ENCODE results near the gene VCAN. TPM values are rescaled to one million over a fixed set of nuclear protein-coding genes. Genes with fewer than 3 reads are reported as not detected.

Gene VCAN
- total and polyA plus RNA-seq, 2 of the 4 experiments (the other 2 are of a cell fraction) = 45.3 to 158 TPM

GRCh38 chr5:83471405-83472212 lies at the start of gene VCAN (continued):
- TF ChIP-seq NFE2L2 (IDR thresholded peaks at IDR 0.05; ENCODE audit: low read depth, low read length) = no peak
- TF ChIP-seq SMC3 (IDR thresholded peaks at IDR 0.05; ENCODE audit: low read depth, low read length) = no peak
- TF ChIP-seq CEBPB (IDR thresholded peaks at IDR 0.05; ENCODE audit: low read depth, low read length) = no peak
- no peak for TF ChIP-seq RCOR1 (IDR thresholded peaks at IDR 0.05; ENCODE audit: insufficient replicate concordance, low read length)
- TF ChIP-seq MAZ (IDR thresholded peaks at IDR 0.05; ENCODE audit: borderline replicate concordance, low read depth, low read length) = peak; percentile 10; the same call in 1 of the 2 replicates

GRCh38 chr5:83422284-83422683 lies 49.3 kb upstream of the VCAN start:
- no peaks in the 10 kb centered on the region for H4K20me1 ChIP-seq (ENCODE audit: insufficient read depth, low read length)
- no peak overlapping the region for H3K23ac ChIP-seq (ENCODE audit: low read depth, low read length)
- no peak overlapping the region for H3K56ac ChIP-seq (ENCODE audit: extremely low read depth, insufficient read depth, low read length)
- ChIA-PET CTCF (no interaction called here), POLR2A (ENCODE audit: unreplicated experiment) (no interaction called here)
- H2AFZ ChIP-seq (replicated peaks; ENCODE audit: low read length, poor library complexity) = no peak overlapping the region
- H2BK120ac ChIP-seq (ENCODE audit: low read depth, low read length) = no peak overlapping the region
- no peak overlapping the region for H2AK9ac ChIP-seq (replicated peaks; ENCODE audit: low read depth, low read length, poor library complexity)
- no peak overlapping the region for H3K14ac ChIP-seq (replicated peaks; ENCODE audit: low read depth, low read length)
- no peak overlapping the region for H3K27ac ChIP-seq (ENCODE audit: insufficient read depth, low read length)
- H3K9me3 ChIP-seq (ENCODE audit: control insufficient read depth, insufficient read depth, low read length) = no peaks in the 10 kb centered on the region
- no peaks in the 10 kb centered on the region for H3K4me1 ChIP-seq (ENCODE audit: control insufficient read depth, insufficient read depth, low read length)
- no CpG with 5 or more reads among the region's 1 CpG for WGBS, 2 experiments (ENCODE audit: extremely low coverage in 2 of 2, insufficient read length in 1 of 2)
- DNase-seq (no peak), ATAC-seq (ENCODE audit: low read depth) (no peak)
- in situ Hi-C loops (cut with MboI; ENCODE audit: low sequenced_read_pairs) (no loop called here), dilution Hi-C loops (cut with HindIII; ENCODE audit: low sequenced_read_pairs, unreplicated experiment) (no loop called here), intact Hi-C loops (cut with micrococcal nuclease) (no loop called here)
- H2BK15ac ChIP-seq (ENCODE audit: low read depth, low read length) = no peak overlapping the region
- no peak overlapping the region for H2AK5ac ChIP-seq (ENCODE audit: low read depth, low read length)
- no peak overlapping the region for H3K4ac ChIP-seq (ENCODE audit: low read depth, low read length)
- BruUV-seq (replicated peaks) = no TSS peak
- H3K27me3 ChIP-seq (ENCODE audit: control insufficient read depth, insufficient read depth, low read length) = no peaks in the 10 kb centered on the region
- no peak overlapping the region for H3K4me2 ChIP-seq (ENCODE audit: low read depth, low read length)
- H2BK20ac ChIP-seq (ENCODE audit: low read depth, low read length) = no peak overlapping the region
- no peaks in the 10 kb centered on the region for H3K36me3 ChIP-seq (ENCODE audit: control insufficient read depth, insufficient read depth, low read length)
- H3K18ac ChIP-seq (ENCODE audit: low read depth, low read length) = no peak overlapping the region
- H3K79me1 ChIP-seq (ENCODE audit: low read depth in 1 of 2, low read length in 2 of 2) = no peaks in the 10 kb centered on the region
- H4K91ac ChIP-seq (ENCODE audit: insufficient read depth, low read depth, low read length) = no peak overlapping the region
- no peak overlapping the region for H4K5ac ChIP-seq (ENCODE audit: low read depth, low read length)
- H3K9me1 ChIP-seq (ENCODE audit: insufficient read depth, low read length) = no peaks in the 10 kb centered on the region
- H3K9ac ChIP-seq (ENCODE audit: low read depth, low read length) = no peak overlapping the region
- H2BK5ac ChIP-seq (ENCODE audit: low read depth, low read length, poor library complexity, severe bottlenecking) = no peak overlapping the region
- H4K8ac ChIP-seq (ENCODE audit: low read depth in 2 of 2, low read length in 2 of 2) = no peak overlapping the region
- H3K4me3 ChIP-seq (ENCODE audit: insufficient read depth, low read depth, low read length) = no peak overlapping the region
- TF ChIP-seq SMC3 (IDR thresholded peaks at IDR 0.05; ENCODE audit: low read depth, low read length) = no peak
- TF ChIP-seq RFX5 (IDR thresholded peaks at IDR 0.05; ENCODE audit: low read depth, low read length) = no peak
- no peak for TF ChIP-seq POLR2A (IDR thresholded peaks at IDR 0.05; ENCODE audit: low read depth, low read length)
- no peak for TF ChIP-seq RAD21 (IDR thresholded peaks at IDR 0.05; ENCODE audit: low read length)
- no peak for TF ChIP-seq ELK1 (IDR thresholded peaks at IDR 0.05; ENCODE audit: borderline replicate concordance, low read depth, low read length)
- TF ChIP-seq BHLHE40 (IDR thresholded peaks at IDR 0.05; ENCODE audit: low read depth, low read length) = no peak
- no peak for TF ChIP-seq CHD1 (IDR thresholded peaks at IDR 0.05; ENCODE audit: low read depth, low read length)
- TF ChIP-seq CEBPB (IDR thresholded peaks at IDR 0.05; ENCODE audit: low read depth, low read length) = no peak
- no peak for TF ChIP-seq NFE2L2 (IDR thresholded peaks at IDR 0.05; ENCODE audit: low read depth, low read length)
- no peak for TF ChIP-seq CTCF (conservative IDR thresholded peaks at IDR 0.05; ENCODE audit: low read depth, low read length)
- no peak for TF ChIP-seq RCOR1 (IDR thresholded peaks at IDR 0.05; ENCODE audit: insufficient replicate concordance, low read length)
- no peak for TF ChIP-seq MAZ (IDR thresholded peaks at IDR 0.05; ENCODE audit: borderline replicate concordance, low read depth, low read length)

All from IMR-90 (cell line).